GM12878 (cell line): ENCODE results near the gene CLK1. TPM values are rescaled to one million over a fixed set of nuclear protein-coding genes. Genes with fewer than 3 reads are reported as not detected.

ENCODE experiments used
- CBX3 ChIP-seq: fragments of 200-600 bp; sonication (generic); IDR thresholded peaks from 2 replicates; pipeline ENCODE4 v1.6.1; 2016; ENCODE audit warnings: low read depth, borderline replicate concordance
- CHD4 ChIP-seq: fragments of 200-600 bp; sonication (generic); IDR thresholded peaks from 2 replicates; pipeline ENCODE4 v1.6.1; 2016; ENCODE audit warnings: mild to moderate bottlenecking
- CREM ChIP-seq: IDR thresholded peaks from 2 replicates; pipeline ENCODE4 v1.6.1; 2014; ENCODE audit warnings: antibody characterized with exemption, low read depth
- ESRRA ChIP-seq: IDR thresholded peaks from 2 replicates; pipeline ENCODE4 v1.6.1; 2012; ENCODE audit warnings: mild to moderate bottlenecking, low read length, improper control_type of control experiment
- FOS ChIP-seq: IDR thresholded peaks from 3 replicates; pipeline ENCODE4 v1.6.1; 2011; ENCODE audit warnings: borderline replicate concordance; ENCODE audit not compliant: insufficient read length; ENCODE audit errors: extremely low read depth
- FOXK2 ChIP-seq: fragments of 450-650 bp; IDR thresholded peaks from 2 replicates; pipeline ENCODE4 v1.6.1; 2017; ENCODE audit warnings: mild to moderate bottlenecking, moderate library complexity
- JUNB ChIP-seq: IDR thresholded peaks from 2 replicates; pipeline ENCODE4 v1.6.1; 2016; ENCODE audit warnings: antibody characterized with exemption, mild to moderate bottlenecking
- MXI1 ChIP-seq: fragments of 150-350 bp; IDR thresholded peaks from 2 replicates; pipeline ENCODE4 v1.6.1; 2011; ENCODE audit warnings: low read depth, mild to moderate bottlenecking, inconsistent platforms, low read length, improper control_type of control experiment
- NBN ChIP-seq: fragments of 450-650 bp; IDR thresholded peaks from 2 replicates; pipeline ENCODE4 v1.6.1; 2016
- PAX8 ChIP-seq: fragments of 450-650 bp; IDR thresholded peaks from 2 replicates; pipeline ENCODE4 v1.6.1; 2017; ENCODE audit warnings: mild to moderate bottlenecking, moderate library complexity
- POLR2AphosphoS2 ChIP-seq: IDR thresholded peaks from 2 replicates; pipeline ENCODE4 v1.6.1; 2011; ENCODE audit warnings: low read depth, mild to moderate bottlenecking, low read length, improper control_type of control experiment, moderate library complexity
- POLR2AphosphoS5 ChIP-seq: IDR thresholded peaks from 2 replicates; pipeline ENCODE4 v1.6.1; 2011; ENCODE audit warnings: mild to moderate bottlenecking, low read length, inconsistent platforms
- RUNX3 ChIP-seq: IDR thresholded peaks from 2 replicates; pipeline ENCODE4 v1.6.1; 2012; ENCODE audit warnings: low read length, inconsistent platforms
- SMAD5 ChIP-seq: IDR thresholded peaks from 2 replicates; pipeline ENCODE4 v1.6.1; 2016; ENCODE audit warnings: antibody characterized with exemption, low read depth
- SPI1 ChIP-seq: IDR thresholded peaks from 2 replicates; pipeline ENCODE4 v1.6.1; 2011; ENCODE audit warnings: low read depth, mild to moderate bottlenecking, low read length, moderate library complexity, borderline replicate concordance; ENCODE audit not compliant: insufficient read depth
- SREBF2 ChIP-seq: IDR thresholded peaks from 2 replicates; pipeline ENCODE4 v1.6.1; 2012; ENCODE audit warnings: mild to moderate bottlenecking, low read length
- TBL1XR1 ChIP-seq: IDR thresholded peaks from 2 replicates; pipeline ENCODE4 v1.6.1; 2012; ENCODE audit warnings: low read depth, low read length, improper control_type of control experiment
- ZBED1 ChIP-seq: IDR thresholded peaks from 2 replicates; pipeline ENCODE4 v1.6.1; 2016; ENCODE audit warnings: borderline replicate concordance
- ZNF24 ChIP-seq: fragments of 450-650 bp; IDR thresholded peaks from 2 replicates; pipeline ENCODE4 v1.6.1; 2017; ENCODE audit warnings: antibody characterized with exemption, mild to moderate bottlenecking
- polyA plus RNA-seq, 11 experiments: library from polyadenylated mRNA; depleted of rRNA in 4 of 11; unstranded in 6 of 11; stranded (reverse) in 5 of 11; fragments of >200 nt; fragmentation: Nextera tagmentation in 4 of 11; fragmentation: Illumina TruSeq in 1 of 11; extraction: Ambion mirVana in 4 of 11; extraction: Trizol in 1 of 11; gene quantifications; 1 replicate in 1 of 11; 2 replicates in 10 of 11; pipeline versions ENCODE4 v1.2.1 to v1.2.3, GENCODE V29; 2011 to 2016; ENCODE audit warnings: inconsistent platforms in 2 of 11, missing spikeins in 2 of 11, low read depth in 1 of 11
- total RNA-seq, 4 experiments: library from RNA; depleted of rRNA in 3 of 4; stranded (reverse); fragments of >200 nt in 3 of 4; fragmentation: Illumina TruSeq in 1 of 4; extraction: Trizol in 1 of 4; gene quantifications; 2 replicates each; pipeline versions ENCODE4 v1.2.1 to v1.2.3, GENCODE V29; 2013 to 2021
- TF ChIP-seq, protein P1 (sequence below): IDR thresholded peaks from 2 replicates; pipeline ENCODE4 v1.6.1; 2011; ENCODE audit warnings: borderline replicate concordance, low read depth, mild to moderate bottlenecking, moderate library complexity, low read length; ENCODE audit not compliant: insufficient read depth, poor library complexity, severe bottlenecking
- TF ChIP-seq, protein P2 (sequence below): fragments of 450-650 bp; IDR thresholded peaks from 2 replicates; pipeline ENCODE4 v1.6.1; 2017; ENCODE audit warnings: antibody characterized with exemption, mild to moderate bottlenecking, moderate library complexity
- TF ChIP-seq, protein P3 (sequence below): fragments of 450-650 bp; conservative IDR thresholded peaks from 2 replicates; pipeline ENCODE4 v1.6.1; 2017; ENCODE audit warnings: mild to moderate bottlenecking, moderate library complexity
- TF ChIP-seq, protein P4 (sequence below): IDR thresholded peaks from 2 replicates; pipeline ENCODE4 v1.6.1; 2011; ENCODE audit warnings: low read depth, low read length, improper control_type of control experiment, borderline replicate concordance

Gene CLK1
- total and polyA plus RNA-seq, 10 of the 15 experiments (the other 5 are each of a cell fraction or from before 2014, with no cell fraction given) = 61.2 to 221 (median 80.1) TPM

DNA sequence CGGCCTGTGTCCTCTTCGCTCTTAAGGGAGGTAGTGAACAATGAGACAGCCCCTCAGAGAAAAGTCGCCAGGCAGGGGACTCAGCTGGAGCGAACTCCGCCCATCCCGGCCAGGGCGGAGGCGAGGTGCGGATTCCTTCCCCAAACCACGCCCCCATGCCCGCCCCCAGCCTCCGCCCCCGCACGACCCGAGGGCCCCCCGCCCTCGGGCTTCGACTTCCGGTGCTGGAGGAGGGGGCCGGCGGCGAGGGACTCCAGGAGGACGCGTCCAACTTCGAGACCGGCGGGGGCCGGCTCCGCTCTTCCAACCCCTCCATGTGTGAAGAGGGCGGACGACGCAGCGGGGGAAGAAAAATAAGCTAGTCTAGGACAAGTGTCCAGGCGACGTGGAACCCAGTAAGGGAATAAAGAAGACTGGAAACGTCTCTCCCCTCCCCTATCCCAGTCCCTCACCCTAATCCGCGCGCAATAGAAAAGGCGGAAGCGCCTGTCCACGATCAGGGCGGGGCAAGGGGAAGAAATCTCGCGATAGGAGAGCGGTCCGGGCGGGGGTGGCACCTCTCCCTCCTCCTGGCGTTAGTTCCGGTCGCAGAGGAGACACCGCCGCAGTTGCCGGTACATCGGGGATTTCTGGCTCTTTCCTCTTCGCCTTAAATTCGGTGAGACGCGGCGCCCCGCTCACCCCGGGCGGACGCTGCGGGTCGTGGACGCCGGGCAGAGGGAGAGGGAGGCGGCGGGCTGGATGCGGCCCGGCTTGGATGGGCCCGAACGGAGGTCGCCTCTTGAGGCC lies 52.9 kb downstream of the CLK1 start, which contains the start of gene BZW1 (continued):
- TF ChIP-seq, protein P1, sequence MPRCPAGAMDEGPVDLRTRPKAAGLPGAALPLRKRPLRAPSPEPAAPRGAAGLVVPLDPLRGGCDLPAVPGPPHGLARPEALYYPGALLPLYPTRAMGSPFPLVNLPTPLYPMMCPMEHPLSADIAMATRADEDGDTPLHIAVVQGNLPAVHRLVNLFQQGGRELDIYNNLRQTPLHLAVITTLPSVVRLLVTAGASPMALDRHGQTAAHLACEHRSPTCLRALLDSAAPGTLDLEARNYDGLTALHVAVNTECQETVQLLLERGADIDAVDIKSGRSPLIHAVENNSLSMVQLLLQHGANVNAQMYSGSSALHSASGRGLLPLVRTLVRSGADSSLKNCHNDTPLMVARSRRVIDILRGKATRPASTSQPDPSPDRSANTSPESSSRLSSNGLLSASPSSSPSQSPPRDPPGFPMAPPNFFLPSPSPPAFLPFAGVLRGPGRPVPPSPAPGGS = peak; percentile 5
- peak; percentile 44 for TF ChIP-seq CREM
- peak; percentile 72; the same call in 1 of the 2 replicates for TF ChIP-seq ZBED1
- TF ChIP-seq SMAD5 = peak; percentile 88; the same call in 1 of the 2 replicates
- TF ChIP-seq, protein P2, sequence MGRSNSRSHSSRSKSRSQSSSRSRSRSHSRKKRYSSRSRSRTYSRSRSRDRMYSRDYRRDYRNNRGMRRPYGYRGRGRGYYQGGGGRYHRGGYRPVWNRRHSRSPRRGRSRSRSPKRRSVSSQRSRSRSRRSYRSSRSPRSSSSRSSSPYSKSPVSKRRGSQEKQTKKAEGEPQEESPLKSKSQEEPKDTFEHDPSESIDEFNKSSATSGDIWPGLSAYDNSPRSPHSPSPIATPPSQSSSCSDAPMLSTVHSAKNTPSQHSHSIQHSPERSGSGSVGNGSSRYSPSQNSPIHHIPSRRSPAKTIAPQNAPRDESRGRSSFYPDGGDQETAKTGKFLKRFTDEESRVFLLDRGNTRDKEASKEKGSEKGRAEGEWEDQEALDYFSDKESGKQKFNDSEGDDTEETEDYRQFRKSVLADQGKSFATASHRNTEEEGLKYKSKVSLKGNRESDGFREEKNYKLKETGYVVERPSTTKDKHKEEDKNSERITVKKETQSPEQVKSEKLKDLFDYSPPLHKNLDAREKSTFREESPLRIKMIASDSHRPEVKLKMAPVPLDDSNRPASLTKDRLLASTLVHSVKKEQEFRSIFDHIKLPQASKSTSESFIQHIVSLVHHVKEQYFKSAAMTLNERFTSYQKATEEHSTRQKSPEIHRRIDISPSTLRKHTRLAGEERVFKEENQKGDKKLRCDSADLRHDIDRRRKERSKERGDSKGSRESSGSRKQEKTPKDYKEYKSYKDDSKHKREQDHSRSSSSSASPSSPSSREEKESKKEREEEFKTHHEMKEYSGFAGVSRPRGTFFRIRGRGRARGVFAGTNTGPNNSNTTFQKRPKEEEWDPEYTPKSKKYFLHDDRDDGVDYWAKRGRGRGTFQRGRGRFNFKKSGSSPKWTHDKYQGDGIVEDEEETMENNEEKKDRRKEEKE = peak; percentile 95
- TF ChIP-seq CHD4 = no peak
- TF ChIP-seq JUNB = peak; percentile 96; the same call in 1 of the 2 replicates
- TF ChIP-seq, protein P3, sequence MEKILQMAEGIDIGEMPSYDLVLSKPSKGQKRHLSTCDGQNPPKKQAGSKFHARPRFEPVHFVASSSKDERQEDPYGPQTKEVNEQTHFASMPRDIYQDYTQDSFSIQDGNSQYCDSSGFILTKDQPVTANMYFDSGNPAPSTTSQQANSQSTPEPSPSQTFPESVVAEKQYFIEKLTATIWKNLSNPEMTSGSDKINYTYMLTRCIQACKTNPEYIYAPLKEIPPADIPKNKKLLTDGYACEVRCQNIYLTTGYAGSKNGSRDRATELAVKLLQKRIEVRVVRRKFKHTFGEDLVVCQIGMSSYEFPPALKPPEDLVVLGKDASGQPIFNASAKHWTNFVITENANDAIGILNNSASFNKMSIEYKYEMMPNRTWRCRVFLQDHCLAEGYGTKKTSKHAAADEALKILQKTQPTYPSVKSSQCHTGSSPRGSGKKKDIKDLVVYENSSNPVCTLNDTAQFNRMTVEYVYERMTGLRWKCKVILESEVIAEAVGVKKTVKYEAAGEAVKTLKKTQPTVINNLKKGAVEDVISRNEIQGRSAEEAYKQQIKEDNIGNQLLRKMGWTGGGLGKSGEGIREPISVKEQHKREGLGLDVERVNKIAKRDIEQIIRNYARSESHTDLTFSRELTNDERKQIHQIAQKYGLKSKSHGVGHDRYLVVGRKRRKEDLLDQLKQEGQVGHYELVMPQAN = peak; percentile 92; the same call in 1 of the 2 replicates
- TF ChIP-seq POLR2AphosphoS5 = peak; percentile 98
- TF ChIP-seq FOXK2 = peak; percentile 99
- TF ChIP-seq MXI1 = no peak; the same call in 1 of the 2 replicates
- TF ChIP-seq RUNX3 = no peak; the same call in 1 of the 2 replicates
- no peak for TF ChIP-seq TBL1XR1
- no peak for TF ChIP-seq PAX8
- TF ChIP-seq, protein P4, sequence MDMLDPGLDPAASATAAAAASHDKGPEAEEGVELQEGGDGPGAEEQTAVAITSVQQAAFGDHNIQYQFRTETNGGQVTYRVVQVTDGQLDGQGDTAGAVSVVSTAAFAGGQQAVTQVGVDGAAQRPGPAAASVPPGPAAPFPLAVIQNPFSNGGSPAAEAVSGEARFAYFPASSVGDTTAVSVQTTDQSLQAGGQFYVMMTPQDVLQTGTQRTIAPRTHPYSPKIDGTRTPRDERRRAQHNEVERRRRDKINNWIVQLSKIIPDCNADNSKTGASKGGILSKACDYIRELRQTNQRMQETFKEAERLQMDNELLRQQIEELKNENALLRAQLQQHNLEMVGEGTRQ = no peak
- peak; percentile 68; the same call in 1 of the 2 replicates for TF ChIP-seq SPI1
- peak; percentile 88 for TF ChIP-seq POLR2AphosphoS2
- no peak for TF ChIP-seq ESRRA
- peak; percentile 96 for TF ChIP-seq NBN
- TF ChIP-seq SREBF2 = no peak
- no peak for TF ChIP-seq ZNF24
- TF ChIP-seq FOS = no peak
- TF ChIP-seq CBX3 = no peak
